B cell (primary cell): ENCODE results near the gene HLA-DQA2. TPM values are rescaled to one million over a fixed set of nuclear protein-coding genes. Genes with fewer than 3 reads are reported as not detected.
"Not testable (repeated sequence)": the region's sequence is repeated elsewhere in the genome, so short reads cannot be mapped to it uniquely, and the experiment has no call there.

Experiments
- ATAC-seq: fragments of 200-7000 bp; cut with Tn5 transposase; one replicate; pipeline ENCODE4 v1.10.0; 2021; ENCODE audit warnings: low read depth, mild to moderate bottlenecking, moderate number of reproducible peaks, moderate library complexity
- CTCF ChIA-PET: fragments of 350-600 bp; sonication (Branson Sonifier 250); formaldehyde crosslinking; loops from one replicate; lab custom pipeline; 2021; ENCODE audit warnings: antibody characterized with exemption, inconsistent platforms; lab: Charles Lee
- POLR2A ChIA-PET: fragments of 350-600 bp; sonication (Branson Sonifier 250); formaldehyde crosslinking; loops from one replicate; lab custom pipeline; 2021; ENCODE audit warnings: antibody characterized with exemption; lab: Charles Lee
- DNase-seq: peaks from one replicate; pipeline ENCODE4 v3.0.0; 2013
- H2AFZ ChIP-seq: 2 replicates; pipeline ENCODE4 v1.6.1; 2012; ENCODE audit warnings: mild to moderate bottlenecking, low read depth, low read length; ENCODE audit not compliant: insufficient read depth, poor library complexity, severe bottlenecking
- H3K27ac ChIP-seq, 2 donors: 1 replicate in 1 of 2; 2 replicates in 1 of 2; pipeline ENCODE4 v1.5.1; 2012 to 2013; ENCODE audit warnings: low read length in 2 of 2, mild to moderate bottlenecking in 2 of 2, moderate library complexity in 1 of 2
- H3K27me3 ChIP-seq, 4 experiments: fragments of 200-600 bp in 1 of 4; sonication (generic) in 1 of 4; replicated peaks in 1 of 4; 1 replicate in 2 of 4; 2 replicates in 2 of 4; pipeline versions ENCODE4 v1.6.1 to v1.7.0; 2013 to 2016; ENCODE audit warnings: low read length in 3 of 4, mild to moderate bottlenecking in 2 of 4, mixed read lengths in 1 of 4, moderate library complexity in 1 of 4; ENCODE audit not compliant: insufficient read depth in 4 of 4, control insufficient read depth in 3 of 4; ENCODE audit errors: control extremely low read depth in 1 of 4
- H3K36me3 ChIP-seq, 2 experiments: replicated peaks in 1 of 2; 1 replicate in 1 of 2; 2 replicates in 1 of 2; pipeline versions ENCODE4 v1.6.1 to v1.7.1; 2013; ENCODE audit warnings: low read length in 1 of 2; ENCODE audit not compliant: insufficient read depth in 2 of 2, control insufficient read depth in 1 of 2; ENCODE audit errors: control extremely low read depth in 1 of 2, extremely low read depth in 1 of 2
- H3K4me1 ChIP-seq, 2 donors: fragments of 200-600 bp in 1 of 2; sonication (generic) in 1 of 2; 1 replicate in 1 of 2; 2 replicates in 1 of 2; pipeline versions ENCODE4 v1.5.1 to v1.6.1; 2013 to 2017; ENCODE audit warnings: low read length in 2 of 2; ENCODE audit not compliant: control insufficient read depth in 2 of 2, insufficient read depth in 2 of 2
- H3K4me2 ChIP-seq: replicated peaks from 2 replicates; pipeline ENCODE3; 2012; ENCODE audit warnings: mild to moderate bottlenecking, low read depth, low read length; ENCODE audit not compliant: poor library complexity, severe bottlenecking
- H3K4me3 ChIP-seq, 5 experiments: fragments of 200-600 bp in 1 of 5; sonication (generic) in 1 of 5; 1 replicate in 3 of 5; 2 replicates in 2 of 5; pipeline versions ENCODE4 v1.5.1 to v1.7.0; 2011 to 2016; ENCODE audit warnings: low read length in 4 of 5, mild to moderate bottlenecking in 4 of 5, low read depth in 2 of 5, control low read depth in 1 of 5, moderate library complexity in 1 of 5; ENCODE audit not compliant: insufficient read depth in 1 of 5; ENCODE audit errors: control extremely low read depth in 1 of 5, extremely low read depth in 1 of 5
- H3K79me2 ChIP-seq: fragments of 200-600 bp; sonication (generic); one replicate; pipeline ENCODE4 v1.6.0; 2016; ENCODE audit warnings: low read length; ENCODE audit not compliant: control insufficient read depth, insufficient read depth
- H3K9ac ChIP-seq: fragments of 200-600 bp; sonication (generic); 2 replicates; pipeline ENCODE4 v1.6.1; 2017; ENCODE audit warnings: mild to moderate bottlenecking, low read length, moderate library complexity
- H3K9me3 ChIP-seq, 3 donors: one replicate each; pipeline versions ENCODE4 v1.6.1 to v1.7.1; 2013; ENCODE audit warnings: low read length in 2 of 3; ENCODE audit not compliant: control insufficient read depth in 2 of 3, insufficient read depth in 1 of 3; ENCODE audit errors: control extremely low read depth in 1 of 3
- H4K20me1 ChIP-seq: 2 replicates; pipeline ENCODE4 v1.6.0; 2012; ENCODE audit warnings: mild to moderate bottlenecking, low read length; ENCODE audit not compliant: insufficient read depth, control insufficient read depth, poor library complexity, severe bottlenecking
- H3K27ac Mint-ChIP-seq: one replicate; pipeline ENCODE4 v1.8.0; 2021; ENCODE audit warnings: mixed read lengths
- H3K27me3 Mint-ChIP-seq: one replicate; pipeline ENCODE4 v1.8.0; 2021; ENCODE audit warnings: mixed read lengths
- H3K4me1 Mint-ChIP-seq: one replicate; pipeline ENCODE4 v1.8.0; 2021; ENCODE audit warnings: mixed read lengths
- H3K4me3 Mint-ChIP-seq: one replicate; pipeline ENCODE4 v1.8.0; 2021; ENCODE audit warnings: mixed read lengths
- H3K9me3 Mint-ChIP-seq: one replicate; pipeline ENCODE4 v1.8.0; 2022; ENCODE audit warnings: mixed read lengths; ENCODE audit not compliant: insufficient read depth
- CTCF ChIP-seq: fragments of 200-600 bp; IDR thresholded peaks from one replicate; pipeline ENCODE4 v1.8.0; 2022; ENCODE audit warnings: antibody characterized with exemption, mild to moderate bottlenecking
- EZH2 ChIP-seq: IDR thresholded peaks from 2 replicates; pipeline ENCODE4 v1.6.1; 2012; ENCODE audit warnings: borderline replicate concordance, low read depth, mild to moderate bottlenecking, moderate library complexity, low read length; ENCODE audit not compliant: insufficient read depth, poor library complexity, severe bottlenecking
- WGBS: methylation state at CpG from one replicate; pipeline ENCODE4 v1.1.5; 2013; ENCODE audit warnings: missing lambda C conversion rate; ENCODE audit not compliant: insufficient coverage; 5-methylcytosine and 5-hydroxymethylcytosine counted together
- intact Hi-C: fragments of 100-400 bp; cut with micrococcal nuclease; formaldehyde crosslinking; loops from one replicate; pipeline ENCODE4 v1.10.0; 2022
- polyA plus RNA-seq: library from polyadenylated mRNA; depleted of rRNA; stranded (reverse); fragments of >200 nt; gene quantifications from 2 replicates; pipeline ENCODE4 v1.2.3, GENCODE V29; 2012
- total RNA-seq, 2 donors: library from RNA; stranded (reverse); fragments of 120-200 nt in 1 of 2; gene quantifications; 1 replicate in 1 of 2; 2 replicates in 1 of 2; pipeline versions ENCODE4 v1.2.3 to v1.2.4, GENCODE V29; 2013 to 2022

Gene HLA-DQA2
- total and polyA plus RNA-seq, 2 donors (not counting 1 experiment from before 2014, with no cell fraction given) = 14.5 to 171 TPM

- Histone ChIP-seq H3K4me1 (peaks cover 0 to 4% of the 10 kb centered on the region in 2 donors), H3K79me2 (no peaks in the 10 kb centered on the region), H3K27me3 (peaks cover 0 to 4% (median 2%) of the 10 kb centered on the region in 4 experiments), H3K4me2 (no peak overlapping the region), H3K4me3 (no peak overlapping the region), H2AFZ (no peak overlapping the region), H3K36me3 (no peaks in the 10 kb centered on the region), H3K9me3 (no peaks in the 10 kb centered on the region), H3K9ac (no peak overlapping the region), H3K27ac (no peak overlapping the region), H4K20me1 (no peaks in the 10 kb centered on the region)
- ChIA-PET CTCF (interaction anchor here (3.6 kb wide), 1 partner anchor 11 kb away, joined by 16 read pairs; no protein-coding TSS in a partner anchor), POLR2A (no interaction called here)
- peaks cover 4% of the 10 kb centered on the region for H3K4me1 Mint-ChIP-seq
- no peak overlapping the region for H3K27ac Mint-ChIP-seq
- DNase-seq (no peak), ATAC-seq (no peak)
- 71% methylated on average over 1 of the region's 1 CpG for WGBS
- TF ChIP-seq CTCF = no peak
- no peak for TF ChIP-seq EZH2
- peaks cover 7% of the 10 kb centered on the region for H3K27me3 Mint-ChIP-seq
- intact Hi-C loops = no loop called here
- H3K4me3 Mint-ChIP-seq = no peak overlapping the region
- H3K9me3 Mint-ChIP-seq = no peaks in the 10 kb centered on the region
Measured at GRCh38 chr6:32775071-32775470, 33.9 kb downstream of the HLA-DQA2 start.

- H3K4me3 ChIP-seq = no peak overlapping the region
- intact Hi-C loops = no loop called here
- H3K9me3 Mint-ChIP-seq = peaks cover 4% of the 10 kb centered on the region
- TF ChIP-seq EZH2 (no peak), CTCF (no peak)
- peaks cover 11% of the 10 kb centered on the region for H3K4me1 Mint-ChIP-seq
- peaks cover 5 to 6% of the 10 kb centered on the region in 2 donors for H3K4me1 ChIP-seq
- H3K4me2 ChIP-seq = no peak overlapping the region
- no peaks in the 10 kb centered on the region for H3K79me2 ChIP-seq
- H3K4me3 Mint-ChIP-seq = no peak overlapping the region
- CTCF ChIA-PET = no interaction called here
- DNase-seq (no peak), ATAC-seq (no peak)
- H3K27ac Mint-ChIP-seq = no peak overlapping the region
- H4K20me1 ChIP-seq = no peaks in the 10 kb centered on the region
- no peak overlapping the region for H2AFZ ChIP-seq
- H3K36me3 ChIP-seq = no peaks in the 10 kb centered on the region
- no peaks in the 10 kb centered on the region for H3K9me3 ChIP-seq
- H3K27me3 Mint-ChIP-seq = no peaks in the 10 kb centered on the region
- POLR2A ChIA-PET = no interaction called here
- no peak overlapping the region for H3K27ac ChIP-seq
- H3K9ac ChIP-seq = no peak overlapping the region
- no peaks in the 10 kb centered on the region for H3K27me3 ChIP-seq
Measured at GRCh38 chr6:32779036-32779435, 37.8 kb downstream of the HLA-DQA2 start.

GRCh38 chr6:32782923-32783322, 41.7 kb downstream of the HLA-DQA2 start:
- H3K9me3 ChIP-seq, H3K9me3 Mint-ChIP-seq, H3K4me3 Mint-ChIP-seq, H3K27ac ChIP-seq, H3K4me3 ChIP-seq, H3K27me3 Mint-ChIP-seq, H3K4me1 Mint-ChIP-seq, H4K20me1 ChIP-seq, intact Hi-C loops, DNase-seq, H3K27ac Mint-ChIP-seq, H3K79me2 ChIP-seq, H3K4me1 ChIP-seq, ATAC-seq, H2AFZ ChIP-seq, POLR2A ChIA-PET, H3K9ac ChIP-seq, H3K4me2 ChIP-seq, H3K27me3 ChIP-seq, H3K36me3 ChIP-seq: not testable (repeated sequence)
- CTCF ChIA-PET = interaction anchor here (0.8 to 8.6 kb wide), 2 partner anchors 17 to 366 kb away, joined by 3 to 229 read pairs; no protein-coding TSS in a partner anchor
